ENCODE data around the gene SLC25A5.
A peak's percentile ranks its signal among the peaks of the same experiment; 100 is the strongest.

Gene SLC25A5

DNA sequence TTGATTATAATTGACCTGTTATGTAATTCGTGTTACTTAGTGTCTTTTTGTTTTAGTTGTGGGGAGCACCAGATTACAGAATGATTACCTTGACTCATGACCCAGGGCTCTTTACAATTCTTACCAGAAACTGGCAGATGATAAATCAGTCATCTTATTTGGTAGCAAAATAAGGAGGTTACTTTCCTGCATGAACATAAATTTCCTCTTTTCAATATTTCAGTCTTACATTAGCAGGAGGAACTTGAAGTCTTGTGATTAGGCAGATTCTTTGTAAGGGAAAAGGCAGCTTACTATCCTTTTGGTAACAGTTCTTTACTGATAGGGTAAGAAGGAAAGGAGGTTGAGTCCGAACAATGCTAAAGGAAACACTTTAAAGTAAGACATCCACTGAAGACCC lies 26.0 kb upstream of the SLC25A5 start:
- Histone ChIP-seq H3K4me1 (no peaks in the 10 kb centered on the region), H3K27me3 (no peaks in the 10 kb centered on the region), H3K9ac (no peak overlapping the region), H4K20me1 (no peaks in the 10 kb centered on the region), H3K4me2 (no peak overlapping the region), H3K27ac (no peak overlapping the region), H3K4me3 (no peak overlapping the region), H3K9me3 (no peaks in the 10 kb centered on the region), H3K36me3 (no peaks in the 10 kb centered on the region)
- TF ChIP-seq Cebpa-rat (IDR thresholded peaks at IDR 0.05): no peak

DNA sequence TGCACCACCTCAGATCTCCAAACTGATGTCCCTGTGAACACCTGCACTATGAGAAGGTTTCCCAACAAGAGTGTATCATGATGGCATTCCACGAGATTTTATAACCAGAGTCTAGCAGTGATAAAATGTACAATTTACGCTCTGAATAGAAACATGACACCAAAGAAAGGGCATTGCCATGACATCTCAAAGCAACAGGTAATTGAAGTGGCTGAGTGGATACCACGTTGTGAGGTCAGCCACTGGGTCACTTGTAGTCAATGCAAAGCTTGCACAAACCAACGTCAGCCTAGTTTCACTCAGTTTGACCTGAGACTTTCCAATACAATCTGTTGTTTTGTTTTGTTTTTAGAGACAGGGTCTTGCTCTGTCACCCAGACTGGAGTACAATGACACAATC lies 15.0 kb upstream of the SLC25A5 start:
- Histone ChIP-seq H3K27ac (no peak overlapping the region), H3K27me3 (no peaks in the 10 kb centered on the region), H3K4me3 (no peak overlapping the region), H3K9ac (no peak overlapping the region), H3K4me2 (no peak overlapping the region), H3K36me3 (peaks cover 12% of the 10 kb centered on the region; the same call in 1 of the 2 replicates), H3K9me3 (no peaks in the 10 kb centered on the region), H3K4me1 (no peaks in the 10 kb centered on the region), H4K20me1 (no peaks in the 10 kb centered on the region)
- no peak for TF ChIP-seq Cebpa-rat (IDR thresholded peaks at IDR 0.05)

DNA sequence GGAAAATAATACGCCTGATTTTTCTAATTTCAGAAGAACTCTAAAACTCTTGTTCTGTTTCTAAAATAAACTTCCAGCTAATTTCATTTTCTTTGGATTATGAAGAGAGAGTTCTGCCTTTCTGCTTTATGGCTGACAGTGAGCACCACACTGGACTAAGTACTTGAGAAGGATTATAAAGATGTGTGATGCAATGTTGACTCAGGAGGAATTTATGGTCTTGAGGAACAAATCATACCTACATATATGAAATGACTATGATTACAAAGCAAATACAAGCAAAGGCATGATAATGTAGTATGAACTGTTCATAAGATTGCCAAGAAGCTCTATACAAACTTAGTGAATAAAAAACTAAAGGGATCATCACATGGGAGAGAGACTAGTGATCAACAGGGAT lies 13.0 kb upstream of the SLC25A5 start:
- TF ChIP-seq Cebpa-rat (IDR thresholded peaks at IDR 0.05): no peak
- no peak overlapping the region for H3K4me3 ChIP-seq
- peaks cover 12% of the 10 kb centered on the region; the same call in 1 of the 2 replicates for H3K36me3 ChIP-seq
- H3K9me3 ChIP-seq: no peaks in the 10 kb centered on the region
- no peak overlapping the region for H3K4me2 ChIP-seq
- no peak overlapping the region for H3K27ac ChIP-seq
- H4K20me1 ChIP-seq: no peaks in the 10 kb centered on the region
- H3K9ac ChIP-seq: no peak overlapping the region
- H3K4me1 ChIP-seq: no peaks in the 10 kb centered on the region
- no peaks in the 10 kb centered on the region for H3K27me3 ChIP-seq

DNA sequence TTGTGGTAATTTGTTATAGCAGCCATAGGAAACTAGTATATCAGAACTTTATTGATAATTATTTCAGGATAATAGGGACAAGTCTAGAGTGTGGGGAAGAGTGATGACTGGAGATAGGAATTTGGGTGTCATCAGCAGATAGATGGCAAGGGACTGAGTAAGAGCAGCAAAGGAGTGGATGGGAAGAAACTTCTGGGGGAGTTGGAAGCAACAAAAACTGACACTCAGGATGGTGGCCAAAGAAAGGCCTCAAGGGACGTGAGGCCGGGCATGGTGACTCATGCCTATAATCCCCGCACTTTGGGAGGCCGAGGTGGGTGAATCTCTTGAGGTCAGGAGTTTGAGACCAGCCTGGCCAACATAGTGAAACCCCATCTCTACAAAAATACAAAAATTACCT lies 9.1 kb upstream of the SLC25A5 start:
- Histone ChIP-seq H4K20me1 (no peaks in the 10 kb centered on the region), H3K4me3 (no peak overlapping the region), H3K27ac (no peak overlapping the region), H3K27me3 (no peaks in the 10 kb centered on the region), H3K4me1 (no peaks in the 10 kb centered on the region), H3K9me3 (no peaks in the 10 kb centered on the region), H3K9ac (no peak overlapping the region), H3K4me2 (no peak overlapping the region), H3K36me3 (no peaks in the 10 kb centered on the region)
- TF ChIP-seq Cebpa-rat (IDR thresholded peaks at IDR 0.05): no peak

DNA sequence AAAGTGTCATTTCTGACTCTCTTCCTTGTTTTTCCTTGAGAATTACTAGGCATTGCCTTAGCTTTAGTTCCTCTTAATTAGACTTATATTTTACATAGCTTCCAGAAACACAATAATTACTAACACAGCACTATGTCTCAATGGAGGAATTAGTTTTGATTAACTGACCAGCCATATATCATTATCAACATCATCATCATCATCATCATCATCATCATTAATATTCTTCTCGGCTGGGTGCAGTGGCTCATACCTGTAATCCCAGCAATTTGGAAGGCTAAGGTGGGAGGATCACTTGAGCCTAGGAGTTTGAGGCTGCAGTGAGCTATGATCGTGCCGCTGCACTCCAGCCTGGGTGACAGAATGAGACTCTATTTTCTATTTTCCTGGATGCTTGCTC lies 2.7 kb upstream of the SLC25A5 start:
- H3K9me3 ChIP-seq: peaks cover 10% of the 10 kb centered on the region
- H3K4me3 ChIP-seq: no peak overlapping the region
- peaks cover 13% of the 10 kb centered on the region for H3K36me3 ChIP-seq
- H3K4me1 ChIP-seq: peaks cover 8% of the 10 kb centered on the region
- no peak overlapping the region for H3K27ac ChIP-seq
- no peaks in the 10 kb centered on the region for H3K27me3 ChIP-seq
- H4K20me1 ChIP-seq: peaks cover 16% of the 10 kb centered on the region
- no peak overlapping the region for H3K4me2 ChIP-seq
- H3K9ac ChIP-seq: no peak overlapping the region
- no peak for TF ChIP-seq Cebpa-rat (IDR thresholded peaks at IDR 0.05)

DNA sequence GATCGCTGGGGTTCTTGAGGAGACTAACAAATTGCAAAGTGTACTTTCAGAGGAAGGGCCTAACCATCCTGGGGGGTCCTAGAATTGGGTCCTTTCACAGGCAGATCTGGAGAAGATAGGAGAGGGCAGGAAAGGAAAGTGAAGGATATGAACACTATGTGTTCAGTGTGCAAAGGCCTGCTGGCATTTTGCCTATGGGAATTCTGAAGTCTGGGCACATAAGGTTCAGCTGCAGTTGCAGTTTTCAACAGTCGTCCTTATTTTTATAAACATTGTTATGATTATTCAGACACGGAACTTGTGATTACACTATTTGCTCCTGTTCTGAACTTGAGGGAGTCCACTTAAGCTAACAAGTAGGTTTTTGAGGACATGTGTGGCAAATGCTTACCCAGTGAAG lies 1.3 kb upstream of the SLC25A5 start:
- peaks cover 10% of the 10 kb centered on the region for H3K9me3 ChIP-seq
- no peak overlapping the region for H3K27ac ChIP-seq
- H3K4me1 ChIP-seq: peaks cover 8% of the 10 kb centered on the region
- peaks cover 23% of the 10 kb centered on the region for H3K36me3 ChIP-seq
- no peaks in the 10 kb centered on the region for H3K27me3 ChIP-seq
- no peak overlapping the region for H3K9ac ChIP-seq
- TF ChIP-seq Cebpa-rat (IDR thresholded peaks at IDR 0.05): no peak
- no peak overlapping the region for H3K4me2 ChIP-seq
- peaks cover 20% of the 10 kb centered on the region for H4K20me1 ChIP-seq
- H3K4me3 ChIP-seq: no peak overlapping the region

DNA sequence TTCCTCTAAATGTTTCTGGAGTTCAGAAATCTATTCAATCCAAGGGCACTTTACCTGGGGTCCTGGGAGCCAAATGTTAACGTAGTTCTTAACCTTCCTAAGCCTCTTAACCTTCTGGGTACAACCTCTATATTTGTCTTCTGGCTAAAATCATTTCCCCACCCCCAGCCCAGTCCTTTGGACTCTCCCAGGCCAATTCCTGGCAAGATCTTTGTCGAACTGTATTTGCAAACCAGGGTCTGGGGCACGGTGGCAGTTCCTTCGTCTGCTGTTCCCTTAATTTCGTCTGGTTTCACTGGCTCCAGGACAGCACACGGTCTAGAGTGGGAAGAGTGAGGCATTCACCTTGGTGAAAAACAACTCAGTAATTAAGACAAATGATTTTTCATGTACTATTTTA lies 811 bp upstream of the SLC25A5 start:
- H3K27ac ChIP-seq: no peak overlapping the region

DNA sequence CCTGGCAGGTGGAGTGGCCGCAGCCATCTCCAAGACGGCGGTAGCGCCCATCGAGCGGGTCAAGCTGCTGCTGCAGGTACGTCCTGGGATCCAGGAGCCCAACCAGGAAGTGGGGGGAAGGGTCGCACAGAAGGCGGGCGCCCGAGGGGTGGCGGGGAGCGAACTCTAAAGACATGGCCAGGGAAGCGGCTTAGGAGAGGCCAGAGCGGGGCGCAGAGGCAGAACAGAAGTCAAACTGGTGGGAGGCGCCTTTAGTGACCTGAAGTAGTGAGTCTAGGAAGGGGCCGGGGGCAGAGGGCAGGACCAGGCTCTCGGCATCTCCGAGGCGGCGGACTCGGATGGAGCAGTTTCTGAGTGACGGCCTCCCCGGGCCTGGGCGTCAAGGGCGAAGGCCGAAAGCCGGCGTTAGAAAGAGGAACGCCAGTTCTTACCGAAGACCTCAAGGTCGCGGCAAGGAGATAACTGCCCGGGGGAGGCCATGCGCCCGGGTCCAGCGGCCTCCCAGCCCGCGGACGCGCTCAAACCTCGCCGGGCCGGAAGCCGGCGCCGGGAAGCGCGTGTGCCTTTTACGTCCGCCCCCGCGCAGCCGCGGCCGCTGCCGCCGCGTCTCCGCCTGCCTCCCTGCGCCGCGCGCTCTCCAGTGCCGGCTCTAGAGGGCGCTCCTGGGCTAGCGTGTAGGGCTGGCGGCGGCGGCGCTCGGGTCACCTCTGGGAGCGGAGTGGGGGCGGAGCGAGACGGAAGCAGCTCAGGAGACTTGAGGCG lies 488 bp downstream of the SLC25A5 start:
- Histone ChIP-seq H3K36me3 (peaks cover 23% of the 10 kb centered on the region), H3K9ac (peak overlapping the region; percentile 86), H3K4me2 (peak overlapping the region; percentile 74), H4K20me1 (peaks cover 20% of the 10 kb centered on the region), H3K4me1 (peaks cover 8% of the 10 kb centered on the region), H3K4me3 (peak overlapping the region; percentile 78), H3K27ac (peak overlapping the region; percentile 87), H3K27me3 (no peaks in the 10 kb centered on the region), H3K9me3 (peaks cover 10% of the 10 kb centered on the region)
- TF ChIP-seq Cebpa-rat (IDR thresholded peaks at IDR 0.05): no peak

More for the DNA sequence above, 811 bp upstream of the SLC25A5 start:
- H3K36me3 ChIP-seq: peaks cover 23% of the 10 kb centered on the region
- H3K4me2 ChIP-seq: peak overlapping the region; percentile 60
- peaks cover 20% of the 10 kb centered on the region for H4K20me1 ChIP-seq
- no peak overlapping the region for H3K9ac ChIP-seq
- peaks cover 8% of the 10 kb centered on the region for H3K4me1 ChIP-seq
- H3K27me3 ChIP-seq: no peaks in the 10 kb centered on the region
- TF ChIP-seq Cebpa-rat (IDR thresholded peaks at IDR 0.05): no peak
- H3K9me3 ChIP-seq: peaks cover 10% of the 10 kb centered on the region
- peak overlapping the region; percentile 78; the same call in 1 of the 2 replicates for H3K4me3 ChIP-seq

DNA sequence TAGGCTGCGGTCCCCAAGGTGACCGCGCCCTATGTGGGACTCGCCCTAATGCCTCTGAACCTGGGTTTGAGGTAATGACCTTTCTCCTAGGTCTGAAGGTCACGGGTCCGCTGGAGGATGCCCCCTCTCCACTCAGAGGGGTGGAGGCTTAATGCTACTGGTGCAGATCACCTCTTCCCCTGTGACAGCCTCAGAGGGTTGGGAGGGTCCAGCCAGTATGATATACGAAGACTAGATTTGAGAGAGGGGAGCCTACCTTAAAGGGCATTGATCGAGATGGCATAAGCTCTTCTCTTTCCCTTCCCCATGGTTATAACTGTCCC lies 1.0 kb downstream of the SLC25A5 start:
- no peak for TF ChIP-seq Cebpa-rat (IDR thresholded peaks at IDR 0.05)
- peak overlapping the region; percentile 87; the same call in 1 of the 2 replicates for H3K27ac ChIP-seq

DNA sequence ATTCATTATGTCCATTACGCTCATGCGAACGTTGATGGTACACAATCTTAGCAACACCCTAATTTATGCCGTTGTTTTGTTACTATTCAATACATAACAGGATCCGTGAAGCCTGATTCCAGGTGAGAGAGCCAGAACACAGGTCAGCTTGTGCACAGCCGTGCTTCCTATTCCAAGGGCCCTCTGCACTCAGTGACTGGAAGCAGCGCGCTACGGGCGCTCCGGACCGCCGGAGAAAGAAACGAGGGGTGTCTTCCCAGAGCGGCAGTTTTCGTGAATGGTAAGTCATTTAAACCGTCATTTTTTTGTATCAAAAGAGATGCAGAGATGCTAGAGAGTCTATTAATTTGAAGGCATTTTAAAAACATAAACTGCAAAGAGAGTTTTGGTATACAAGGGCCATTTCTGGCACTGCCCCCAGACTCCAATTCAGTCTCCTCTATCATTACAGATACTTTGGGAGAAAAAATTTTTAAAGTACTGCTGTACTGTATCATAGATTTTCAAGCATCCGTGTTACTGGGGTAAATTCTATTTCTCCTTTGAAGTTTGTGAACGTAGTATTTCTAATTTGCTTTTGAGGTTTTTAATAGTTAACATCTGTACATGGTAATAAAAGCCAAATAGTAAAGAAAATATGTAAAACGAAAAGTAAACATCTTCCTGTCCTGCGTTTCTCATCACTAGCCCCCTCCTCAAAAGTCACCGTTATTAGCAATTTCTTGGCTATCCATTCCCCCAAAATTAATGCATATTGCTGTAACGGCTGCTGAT lies 6.6 kb downstream of the SLC25A5 start:
- Histone ChIP-seq H3K9me3 (no peaks in the 10 kb centered on the region), H3K36me3 (peaks cover 18% of the 10 kb centered on the region), H3K9ac (no peak overlapping the region), H3K4me2 (no peak overlapping the region), H3K27ac (no peak overlapping the region), H3K27me3 (no peaks in the 10 kb centered on the region), H4K20me1 (peaks cover 12% of the 10 kb centered on the region), H3K4me1 (peaks cover 13% of the 10 kb centered on the region), H3K4me3 (no peak overlapping the region)
- TF ChIP-seq Cebpa-rat (IDR thresholded peaks at IDR 0.05): no peak

More for the DNA sequence above, 1.0 kb downstream of the SLC25A5 start:
- Histone ChIP-seq H3K4me3 (peak overlapping the region; percentile 78), H4K20me1 (peaks cover 20% of the 10 kb centered on the region), H3K9me3 (peaks cover 10% of the 10 kb centered on the region), H3K4me1 (peaks cover 8% of the 10 kb centered on the region), H3K27me3 (no peaks in the 10 kb centered on the region), H3K36me3 (peaks cover 23% of the 10 kb centered on the region), H3K9ac (peak overlapping the region; percentile 86; the same call in 1 of the 2 replicates), H3K4me2 (peak overlapping the region; percentile 74)
